T-cell (primary cell): ENCODE data around the gene DLK2. TPM values are rescaled to one million over a fixed set of nuclear protein-coding genes. Genes with fewer than 3 reads are reported as not detected.

ENCODE experiments used
- ATAC-seq, 4 experiments: fragments of 200-7000 bp in 3 of 4; fragments of 150-1000 bp in 1 of 4; cut with Tn5 transposase; replicated peaks in 1 of 4; 1 replicate in 3 of 4; 2 replicates in 1 of 4; pipeline ENCODE4 v1.10.0; 2021; ENCODE audit warnings: moderate library complexity in 3 of 4, mild to moderate bottlenecking in 2 of 4, moderate number of reproducible peaks in 1 of 4
- CTCF ChIA-PET, 2 donors: fragments of 300-600 bp; sonication (Branson Sonifier 250); formaldehyde crosslinking; loops; one replicate each; lab custom pipeline; 2022; ENCODE audit warnings: antibody characterized with exemption in 2 of 2; lab: Charles Lee
- POLR2A ChIA-PET, 2 donors: fragments of 300-600 bp; sonication (Branson Sonifier 250); formaldehyde crosslinking; loops; one replicate each; lab custom pipeline; 2022; ENCODE audit warnings: antibody characterized with exemption in 2 of 2; lab: Charles Lee
- DNase-seq, 35 experiments: peaks; one replicate each; pipeline versions ENCODE4 v3.0.0 to v3.0.0-alpha.2; 2013 to 2023
- H3K27ac ChIP-seq: one replicate; pipeline ENCODE4 v1.5.1; 2013; ENCODE audit warnings: low read length
- H3K27me3 ChIP-seq, 2 experiments: replicated peaks in 1 of 2; 1 replicate in 1 of 2; 2 replicates in 1 of 2; pipeline versions ENCODE4 v1.6.1 to v1.7.0; 2013; ENCODE audit warnings: low read length in 1 of 2, mixed read lengths in 1 of 2; ENCODE audit not compliant: control insufficient read depth in 2 of 2, insufficient read depth in 2 of 2; ENCODE audit errors: extremely low read depth in 1 of 2
- H3K36me3 ChIP-seq, 2 donors: 1 replicate in 1 of 2; 2 replicates in 1 of 2; pipeline versions ENCODE4 v1.6.1 to v1.7.0; 2013; ENCODE audit warnings: low read length in 1 of 2; ENCODE audit not compliant: control insufficient read depth in 2 of 2, insufficient read depth in 1 of 2; ENCODE audit errors: extremely low read depth in 1 of 2
- H3K4me1 ChIP-seq, 2 experiments: 1 replicate in 1 of 2; 2 replicates in 1 of 2; pipeline versions ENCODE4 v1.6.1 to v1.7.0; 2013; ENCODE audit warnings: low read length in 2 of 2, mixed read lengths in 1 of 2; ENCODE audit not compliant: insufficient read depth in 2 of 2, control insufficient read depth in 1 of 2; ENCODE audit errors: extremely low read depth in 1 of 2
- H3K4me3 ChIP-seq, 2 donors: 1 replicate in 1 of 2; 2 replicates in 1 of 2; pipeline versions ENCODE4 v1.5.1 to v1.7.0; 2013; ENCODE audit warnings: mild to moderate bottlenecking in 2 of 2, low read length in 1 of 2, moderate library complexity in 1 of 2; ENCODE audit not compliant: control insufficient read depth in 1 of 2; ENCODE audit errors: extremely low read depth in 1 of 2
- H3K9me3 ChIP-seq: 2 replicates; pipeline ENCODE4 v1.7.0; 2013
- H3K27ac Mint-ChIP-seq, 2 donors: one replicate each; pipeline ENCODE4 v1.8.0; 2020 to 2021; ENCODE audit warnings: mild to moderate bottlenecking in 2 of 2, mixed read lengths in 2 of 2
- H3K27me3 Mint-ChIP-seq, 2 donors: one replicate each; pipeline ENCODE4 v1.8.0; 2021 to 2022; ENCODE audit warnings: mixed read lengths in 2 of 2
- H3K36me3 Mint-ChIP-seq: one replicate; pipeline ENCODE4 v1.8.0; 2021; ENCODE audit warnings: mixed read lengths
- H3K4me1 Mint-ChIP-seq, 3 donors: one replicate each; pipeline ENCODE4 v1.8.0; 2020 to 2022; ENCODE audit warnings: mixed read lengths in 3 of 3, mild to moderate bottlenecking in 1 of 3
- H3K4me3 Mint-ChIP-seq, 3 donors: one replicate each; pipeline ENCODE4 v1.8.0; 2020 to 2022; ENCODE audit warnings: mild to moderate bottlenecking in 3 of 3, mixed read lengths in 3 of 3, moderate library complexity in 3 of 3
- H3K9me3 Mint-ChIP-seq, 3 donors: one replicate each; pipeline ENCODE4 v1.8.0; 2020 to 2022; ENCODE audit warnings: mixed read lengths in 3 of 3
- WGBS: methylation state at CpG from one replicate; pipeline ENCODE4 v1.1.5; 2013; ENCODE audit warnings: missing lambda C conversion rate; ENCODE audit not compliant: insufficient coverage; 5-methylcytosine and 5-hydroxymethylcytosine counted together
- total RNA-seq, 35 experiments: library from RNA in 6 of 35; stranded (reverse) in 6 of 35; fragments of 120-200 nt in 1 of 35; gene quantifications; one replicate each; pipeline versions ENCODE4 v1.2.1 to v1.2.4 and lab custom pipeline; 2013 to 2026

DLK2 gene
- total RNA-seq, 5 donors from 2014 or later (not counting 1 experiment from before 2014, with no cell fraction given), result 0.47 to 2.1 (median 1.4) TPM

- no peaks in the 10 kb centered on the region for H3K4me1 ChIP-seq
- H3K27ac Mint-ChIP-seq, result no peak overlapping the region
- no peak overlapping the region for H3K27ac ChIP-seq
- H3K36me3 ChIP-seq, result no peaks in the 10 kb centered on the region
- DNase-seq (no peak), ATAC-seq (no peak)
- no CpG with 5 or more reads among the region's 1 CpG for WGBS
- ChIA-PET CTCF (interaction anchor here in 1 of 2 donors (1.1 kb wide), 1 partner anchor 37 kb away, joined by 3 read pairs; no protein-coding TSS in a partner anchor), POLR2A (no interaction called here)
- H3K27me3 ChIP-seq, result peaks cover 0 to 3% of the 10 kb centered on the region in 2 experiments
- no peaks in the 10 kb centered on the region for H3K36me3 Mint-ChIP-seq
- H3K4me3 ChIP-seq, result no peak overlapping the region
- H3K27me3 Mint-ChIP-seq, result peaks cover 24% of the 10 kb centered on the region in 2 donors
- peaks cover 0 to 3% (median 2%) of the 10 kb centered on the region in 3 donors for H3K4me1 Mint-ChIP-seq
- H3K4me3 Mint-ChIP-seq, result no peak overlapping the region
- H3K9me3 Mint-ChIP-seq, result no peaks in the 10 kb centered on the region
- H3K9me3 ChIP-seq, result no peaks in the 10 kb centered on the region
These were observed 52.5 kb downstream of the DLK2 start for GRCh38 chr6:43402820-43403219.

- POLR2A ChIA-PET, result no interaction called here
- Mint-ChIP-seq H3K27me3 (peaks cover 19 to 21% of the 10 kb centered on the region in 2 donors), H3K4me3 (no peak overlapping the region), H3K36me3 (no peaks in the 10 kb centered on the region), H3K27ac (no peak overlapping the region), H3K4me1 (peaks cover 0 to 9% (median 5%) of the 10 kb centered on the region in 3 donors), H3K9me3 (no peaks in the 10 kb centered on the region)
- Histone ChIP-seq H3K4me3 (no peak overlapping the region), H3K27me3 (no peaks in the 10 kb centered on the region), H3K4me1 (no peaks in the 10 kb centered on the region), H3K9me3 (no peaks in the 10 kb centered on the region), H3K27ac (no peak overlapping the region), H3K36me3 (no peaks in the 10 kb centered on the region)
- ATAC-seq (no peak), DNase-seq (no peak)
- no CpG with 5 or more reads among the region's 3 CpGs for WGBS
- CTCF ChIA-PET, result interaction anchor here (0.5 to 1.1 kb wide), 2 partner anchors 35 to 55 kb away, joined by 3 read pairs; no protein-coding TSS in a partner anchor
These were observed 53.6 kb downstream of the DLK2 start for GRCh38 chr6:43401730-43402129.

Other genes with a start within 250 kb of the DLK2 start
- 10 to 100 TPM; 28.5 to 76.1 (median 57.5) TPM for gene DNPH1, start 226.1 kb downstream of the DLK2 start, total RNA-seq
- under 1 TPM in 2 of 5 donors, not detected in 3; 0.03 to 0.07 TPM for gene TTBK1, start 212.1 kb downstream of the DLK2 start, total RNA-seq
- gene SLC22A7, start 157.3 kb downstream of the DLK2 start, total RNA-seq, result not detected
- gene CRIP3, start 146.7 kb downstream of the DLK2 start, total RNA-seq, result 1 to 10 TPM; 1.3 to 4.2 (median 2.8) TPM
- 10 to 100 TPM; 24.3 to 33.5 (median 26.2) TPM for gene ZNF318, start 85.9 kb downstream of the DLK2 start, total RNA-seq
- 10 to 100 TPM; 57.8 to 85.4 (median 75.5) TPM for gene ABCC10, start 28.0 kb downstream of the DLK2 start, total RNA-seq
- gene TJAP1, start 22.0 kb upstream of the DLK2 start, total RNA-seq, result 10 to 100 TPM; 30.8 to 51.9 (median 50.6) TPM
- gene LRRC73, start 54.8 kb upstream of the DLK2 start, total RNA-seq, result under 1 TPM in 3 of 5 donors, not detected in 2; 0.53 to 0.95 (median 0.76) TPM
- gene YIPF3, start 61.4 kb upstream of the DLK2 start, total RNA-seq, result 10 to 100 TPM; 43.7 to 85.0 (median 80.0) TPM
- 10 to 100 TPM; 42.3 to 49.8 (median 46.1) TPM for gene POLR1C, start 61.5 kb upstream of the DLK2 start, total RNA-seq
- gene XPO5, start 120.5 kb upstream of the DLK2 start, total RNA-seq, result 10 to 100 TPM; 48.2 to 51.4 (median 50.3) TPM
- gene POLH, start 120.6 kb upstream of the DLK2 start, total RNA-seq, result 10 to 100 TPM; 14.4 to 38.5 (median 25.6) TPM
- gene GTPBP2, start 173.7 kb upstream of the DLK2 start, total RNA-seq, result 10 to 100 TPM; 58.4 to 87.0 (median 75.2) TPM
- 10 to 100 TPM; 16.6 to 32.1 (median 28.9) TPM for gene MAD2L1BP, start 180.3 kb upstream of the DLK2 start, total RNA-seq
- gene RSPH9, start 189.5 kb upstream of the DLK2 start, total RNA-seq, result not detected
- 10 to 100 TPM; 22.9 to 34.9 (median 30.6) TPM for gene MRPS18A, start 232.2 kb upstream of the DLK2 start, total RNA-seq